LHCN-M2 (cell line): ENCODE measurements around the gene CTCF. TPM values are rescaled to one million over a fixed set of nuclear protein-coding genes. Genes with fewer than 3 reads are reported as not detected.
A peak's percentile ranks its signal among the peaks of the same experiment; 100 is the strongest.

Source experiments
- DNase-seq: peaks from one replicate; pipeline ENCODE4 v3.0.0-alpha.2; 2012; ENCODE audit warnings: low read depth
- total RNA-seq: library from RNA; depleted of rRNA; stranded (reverse); fragments of >200 nt; gene quantifications from 2 replicates; pipeline ENCODE4 v1.2.3, GENCODE V29; 2014

Gene CTCF
- total RNA-seq, 1 experiment from 2014 or later = 36.7 TPM

- DNase-seq = no peak
Measured at GRCh38 chr16:67651039-67651438, 88.7 kb downstream of the CTCF start.

GRCh38 chr16:67651847-67652246 is 89.5 kb downstream of the CTCF start:
- no peak for DNase-seq

GRCh38 chr16:67652578-67653127 is 90.3 kb downstream of the CTCF start:
- DNase-seq = no peak

DNA sequence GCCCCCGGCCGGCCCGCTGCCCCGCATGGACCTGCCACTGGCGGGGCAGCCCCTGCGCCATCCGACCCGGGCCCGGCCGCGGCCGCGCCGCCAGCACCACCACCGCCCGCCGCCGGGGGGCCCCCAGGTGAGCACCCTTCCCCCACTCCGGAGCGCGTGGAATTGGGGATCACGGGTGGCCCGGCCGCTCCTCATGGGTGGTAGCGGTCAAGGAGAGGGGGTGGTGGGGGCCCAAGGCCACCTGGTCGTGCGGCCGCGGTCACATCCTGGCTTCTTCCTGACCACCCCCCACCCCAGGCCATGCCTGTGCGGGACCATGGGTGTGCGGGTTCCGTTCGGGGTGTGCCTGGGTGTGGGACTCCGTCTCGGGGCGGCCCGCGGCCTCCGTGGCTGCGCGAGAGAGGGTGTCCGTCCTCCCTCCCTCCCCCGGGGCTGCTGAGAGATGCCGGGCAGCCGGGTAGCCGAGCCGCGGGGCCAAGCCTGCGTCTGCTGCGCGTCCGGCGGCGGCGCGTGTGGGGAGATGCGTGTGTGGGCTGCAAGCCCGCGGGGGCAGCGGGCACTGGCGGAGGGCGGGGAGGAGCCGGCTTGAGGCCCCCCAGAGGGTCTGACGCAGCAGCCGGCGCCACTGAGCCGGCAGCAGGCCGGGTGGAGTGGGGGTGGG is 90.9 kb downstream of the CTCF start:
- no peak for DNase-seq

DNA sequence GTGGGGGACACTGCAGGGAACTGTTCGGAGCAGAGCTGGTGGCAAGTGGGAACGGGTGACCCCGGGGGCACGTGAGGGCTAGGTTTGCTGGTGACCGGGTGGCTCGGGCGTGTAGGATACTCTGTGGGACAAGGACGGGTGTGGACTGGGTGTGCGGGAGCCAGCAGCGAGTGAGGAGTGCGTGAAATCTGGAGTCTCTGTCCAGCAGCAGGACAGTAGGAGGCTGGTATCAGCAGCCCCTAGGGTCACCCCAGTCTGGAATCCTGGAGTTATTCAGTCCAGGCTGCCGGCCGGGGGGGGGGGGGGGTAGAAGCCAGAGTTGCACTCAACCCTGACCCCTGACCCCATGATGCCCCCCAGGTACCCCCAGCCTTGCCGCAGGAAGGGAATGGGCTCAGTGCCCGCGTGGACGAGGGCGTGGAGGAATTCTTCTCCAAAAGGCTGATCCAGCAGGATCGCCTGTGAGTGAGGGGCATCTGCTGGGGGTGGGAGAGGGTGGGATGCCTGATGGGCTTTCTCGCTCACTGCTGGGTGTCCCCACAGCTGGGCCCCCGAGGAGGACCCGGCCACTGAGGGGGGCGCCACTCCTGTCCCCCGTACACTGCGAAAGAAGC is 91.6 kb downstream of the CTCF start:
- no peak for DNase-seq

GRCh38 chr16:67654403-67654911 is 92.1 kb downstream of the CTCF start:
- DNase-seq = no peak

DNA sequence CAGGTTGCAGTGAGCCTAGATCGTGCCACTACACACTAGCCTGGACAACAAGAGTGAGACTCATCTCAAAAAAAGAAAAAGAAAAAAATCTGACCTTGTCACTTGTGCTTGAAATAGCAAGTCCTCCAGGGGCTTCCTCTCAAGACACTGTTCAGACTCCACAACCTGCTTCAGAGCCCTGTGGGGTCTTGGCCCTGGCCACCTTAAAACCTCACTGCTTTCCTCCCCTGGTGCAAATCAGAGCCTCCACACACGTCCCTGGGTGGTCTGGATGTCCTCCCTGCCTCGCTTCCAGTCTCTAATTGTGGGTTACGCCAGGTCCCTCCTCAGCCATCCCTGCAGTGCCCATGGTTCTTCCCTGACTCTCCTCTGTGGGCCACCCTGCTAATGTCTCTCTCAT is 93.0 kb downstream of the CTCF start:
- no peak for DNase-seq

GRCh38 chr16:67656344-67657016 is 94.2 kb downstream of the CTCF start:
- no peak for DNase-seq

- DNase-seq = no peak
Measured at GRCh38 chr16:67657017-67657608, 94.8 kb downstream of the CTCF start.

GRCh38 chr16:67657751-67658518 is 95.6 kb downstream of the CTCF start:
- no peak for DNase-seq

GRCh38 chr16:67658849-67659674 is 96.7 kb downstream of the CTCF start:
- DNase-seq = no peak

DNA sequence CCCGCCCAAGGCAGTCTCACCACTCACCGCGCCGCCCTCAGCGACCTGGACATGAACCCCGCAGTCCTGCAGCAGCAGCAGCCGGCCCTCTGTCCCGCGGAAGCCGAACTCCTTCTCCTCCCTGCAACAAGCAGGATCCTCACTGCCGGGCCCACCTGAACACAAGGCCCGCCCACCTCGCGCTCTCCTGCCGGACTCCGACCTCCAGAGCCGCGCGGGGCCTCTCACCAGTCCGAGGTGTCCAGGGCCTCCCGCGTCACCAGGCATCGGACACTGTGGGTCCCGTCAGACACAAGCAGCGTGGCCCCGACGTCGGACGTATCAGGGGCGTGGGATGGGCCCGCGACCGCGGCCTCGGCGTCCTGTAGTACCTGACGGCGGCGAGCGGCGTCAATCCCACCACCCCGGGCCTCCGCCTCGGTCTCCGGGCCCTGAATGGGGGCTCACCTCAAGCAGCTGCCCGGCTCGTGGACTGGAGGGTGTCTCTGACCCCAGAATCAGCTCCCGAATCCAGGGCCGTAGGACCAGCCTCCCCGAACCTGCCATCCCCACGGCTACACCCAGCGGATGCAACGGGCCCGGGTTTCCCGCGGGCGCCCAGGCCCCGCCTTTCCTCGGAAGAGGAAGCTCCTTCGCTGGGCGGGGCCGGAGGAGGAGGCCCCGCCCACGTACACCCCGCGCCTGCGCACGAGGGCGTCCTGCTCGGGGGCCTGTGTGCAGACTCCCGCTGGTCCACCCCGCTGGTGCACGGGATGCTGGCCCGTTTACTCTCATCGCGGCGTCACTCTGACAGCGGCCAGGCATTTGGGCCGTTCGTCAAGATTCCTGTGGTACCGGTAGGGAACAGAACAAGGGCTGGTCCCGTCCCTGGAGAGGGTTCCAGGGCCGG is 97.6 kb downstream of the CTCF start, which contains the start of gene ACD:
TSS of gene ACD (minus strand) at position 586 of the 889 bp plus-strand sequence. CDS start at position 546, 40 bp downstream.
- peak; percentile 86 for DNase-seq

- peak; percentile 96 for DNase-seq
Measured at GRCh38 chr16:67660564-67661028, 98.3 kb downstream of the CTCF start, which contains the start of gene PARD6A. Gene PARD6A, plus strand, starts transcription at chr16:67660960. Its CDS starts 79 bp downstream, at chr16:67661039.

GRCh38 chr16:67661101-67661761 is 98.9 kb downstream of the CTCF start:
- DNase-seq = no peak

- no peak for DNase-seq
Measured at GRCh38 chr16:67661886-67662652, 99.7 kb downstream of the CTCF start.

GRCh38 chr16:67662653-67663010 is 100.3 kb downstream of the CTCF start:
- DNase-seq = no peak

GRCh38 chr16:67663151-67663876 is 101.0 kb downstream of the CTCF start:
- DNase-seq = no peak
